Retina (tissue), 1 donor: Measurements from ENCODE around the gene PLD1.

Experiments
- DNase-seq: peaks from one replicate; pipeline ENCODE4 v3.0.0-alpha.2; 2016

The PLD1 gene

DNA sequence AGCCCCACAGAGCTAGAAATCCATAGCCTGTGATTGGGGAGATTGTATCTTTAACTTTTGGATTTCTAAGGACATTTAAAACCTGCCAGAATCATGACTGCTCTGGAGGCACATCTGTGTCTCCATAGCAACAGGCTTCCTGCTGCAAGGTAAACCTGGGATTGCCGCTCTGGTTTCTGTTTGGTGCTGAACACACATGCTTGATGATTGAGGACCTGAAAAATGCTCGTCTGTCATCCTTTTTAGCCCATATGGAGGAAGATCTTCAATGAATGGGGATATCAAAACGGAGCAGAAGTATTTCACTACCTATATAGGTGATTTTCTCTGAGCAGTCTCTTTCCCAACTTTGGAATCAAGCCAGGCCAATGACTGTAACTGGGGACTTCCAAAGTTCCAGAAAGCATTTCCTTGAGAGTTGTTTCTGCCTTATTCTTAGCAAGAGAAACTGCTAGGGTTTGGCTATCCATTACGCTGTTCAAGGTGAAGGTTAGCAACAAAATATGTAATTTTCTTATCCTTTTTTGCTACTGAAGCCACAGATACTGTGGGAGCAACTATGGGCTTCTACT, 253.6 kb downstream of the PLD1 start:
- no peak for DNase-seq

DNA sequence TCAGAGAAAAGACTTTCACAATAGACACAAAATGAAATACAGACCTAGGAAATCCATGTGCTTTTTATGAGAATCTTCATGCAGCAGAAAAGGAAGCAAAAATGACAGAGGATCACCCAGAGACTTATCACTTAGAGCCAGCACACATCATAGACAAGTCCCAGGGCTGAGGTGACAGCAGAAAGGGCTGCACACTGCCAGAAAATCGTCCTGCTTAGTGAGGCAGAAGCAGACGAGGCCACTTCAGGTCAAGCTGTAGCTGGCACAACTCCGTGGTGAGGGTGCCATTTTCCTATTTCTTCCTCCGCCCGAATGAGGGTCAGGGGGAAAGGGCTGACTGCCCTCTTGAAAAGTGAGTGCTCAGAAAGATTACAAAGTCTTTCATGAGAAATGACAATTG, 254.1 kb downstream of the PLD1 start:
- DNase-seq = peak; percentile 51

DNA sequence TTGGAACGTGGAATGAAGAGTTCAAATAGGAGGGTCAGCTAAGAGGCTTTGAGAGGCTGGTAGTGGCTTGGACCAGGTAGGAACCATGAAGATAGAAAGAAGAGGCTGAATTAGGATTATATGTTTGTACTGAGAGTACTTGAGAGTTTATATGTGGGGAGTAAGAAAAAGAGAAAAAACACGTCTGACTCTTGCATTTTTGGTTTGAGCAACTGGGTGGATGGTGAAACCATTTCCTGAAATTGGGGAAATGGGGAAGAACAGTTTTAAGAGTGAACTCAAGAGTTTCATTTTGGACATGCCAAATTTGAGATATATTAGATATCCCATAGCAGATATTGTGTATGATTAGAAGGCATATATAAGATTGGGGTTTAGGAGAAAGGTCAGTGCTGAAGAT, 257.2 kb downstream of the PLD1 start:
- no peak for DNase-seq

DNA sequence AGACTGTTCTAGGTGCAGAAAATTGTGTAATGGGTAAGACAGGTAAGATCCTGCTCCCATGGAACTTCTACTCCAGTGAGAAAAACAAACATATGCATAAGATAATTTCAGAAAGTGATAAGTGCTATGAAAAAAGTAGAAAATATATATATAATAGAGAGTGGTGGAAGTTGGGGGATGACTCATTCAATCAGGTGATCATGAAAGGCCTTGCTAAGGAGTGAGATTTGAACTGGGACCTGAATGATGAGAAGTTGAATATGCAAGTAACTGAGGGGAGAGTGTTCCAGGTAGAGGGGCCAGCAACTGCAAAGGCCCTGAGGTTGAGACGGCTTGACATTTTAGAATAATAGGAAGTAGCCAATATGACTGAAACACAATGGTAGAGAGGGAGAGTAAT, 257.8 kb downstream of the PLD1 start:
- no peak for DNase-seq

GRCh38 chr3:171551296-171551695, 259.0 kb downstream of the PLD1 start:
- DNase-seq = no peak
